HG03097 (cell line): ENCODE data around the gene KIF25.

Source experiments
- ATAC-seq: cut with Tn5 transposase; IDR thresholded peaks from one replicate; pipeline ENCODE4 v1.9.1; 2021; ENCODE audit not compliant: unreplicated experiment, low FRiP score

KIF25 gene

GRCh38 chr6:167997642-167998041 is at the start of gene KIF25:
Gene KIF25, plus strand, starts transcription at chr6:167997671. Its CDS starts 31,915 bp downstream, at chr6:168029586.
- ATAC-seq: no peak

- no peak for ATAC-seq
Measured at GRCh38 chr6:167947716-167948115, 49.8 kb upstream of the KIF25 start.

GRCh38 chr6:167948716-167949115 is 48.8 kb upstream of the KIF25 start:
- ATAC-seq: no peak

- ATAC-seq: no peak
Measured at GRCh38 chr6:167949121-167949684, 48.3 kb upstream of the KIF25 start.

GRCh38 chr6:167951781-167952511 is 45.5 kb upstream of the KIF25 start:
- no peak for ATAC-seq

- no peak for ATAC-seq
Measured at GRCh38 chr6:167952512-167952859, 45.0 kb upstream of the KIF25 start.

- ATAC-seq: no peak
Measured at GRCh38 chr6:167953551-167953950, 43.9 kb upstream of the KIF25 start.

GRCh38 chr6:167954151-167954550 is 43.3 kb upstream of the KIF25 start:
- no peak for ATAC-seq

GRCh38 chr6:167956491-167956890 is 41.0 kb upstream of the KIF25 start:
- ATAC-seq: no peak

- no peak for ATAC-seq
Measured at GRCh38 chr6:167956983-167957492, 40.4 kb upstream of the KIF25 start.

- no peak for ATAC-seq
Measured at GRCh38 chr6:167957626-167958025, 39.8 kb upstream of the KIF25 start.

GRCh38 chr6:167960579-167960978 is 36.9 kb upstream of the KIF25 start:
- ATAC-seq: no peak

- ATAC-seq: no peak
Measured at GRCh38 chr6:167962711-167963110, 34.8 kb upstream of the KIF25 start.

- ATAC-seq: no peak
Measured at GRCh38 chr6:167963589-167964057, 33.8 kb upstream of the KIF25 start.

GRCh38 chr6:167965592-167966539 is 31.6 kb upstream of the KIF25 start:
- ATAC-seq: no peak

- no peak for ATAC-seq
Measured at GRCh38 chr6:167966540-167966905, 30.9 kb upstream of the KIF25 start.

GRCh38 chr6:167968091-167968490 is 29.4 kb upstream of the KIF25 start:
- ATAC-seq: no peak

- ATAC-seq: no peak
Measured at GRCh38 chr6:167970230-167970629, 27.2 kb upstream of the KIF25 start.

GRCh38 chr6:167972193-167972592 is 25.3 kb upstream of the KIF25 start:
- no peak for ATAC-seq

- ATAC-seq: no peak
Measured at GRCh38 chr6:167973148-167973885, 24.2 kb upstream of the KIF25 start.
